SU-DHL-6 (cell line): Measurements from ENCODE around the gene LEKR1.

Experiments used
- H2AFZ ChIP-seq: fragments of 200-600 bp; sonication (generic); 2 replicates; pipeline ENCODE4 v1.6.1; 2014; ENCODE audit warnings: low read depth, mild to moderate bottlenecking, moderate library complexity, mixed read lengths, antibody characterized with exemption, low read length; ENCODE audit not compliant: severe bottlenecking
- H3F3A ChIP-seq: fragments of 200-600 bp; shearing (Covaris generic); 2 replicates; pipeline ENCODE4 v1.6.0; 2016; ENCODE audit warnings: antibody characterized with exemption, mild to moderate bottlenecking; ENCODE audit not compliant: insufficient read depth
- H3K27ac ChIP-seq: fragments of 200-600 bp; sonication (generic); 2 replicates; pipeline ENCODE4 v1.5.1; 2016; ENCODE audit warnings: low read depth, mild to moderate bottlenecking, low read length, moderate library complexity, mixed read lengths
- H3K27me3 ChIP-seq: fragments of 200-600 bp; sonication (generic), shearing (Covaris generic); 2 replicates; pipeline ENCODE4 v1.6.0; 2014; ENCODE audit warnings: mild to moderate bottlenecking, low read length
- H3K36me3 ChIP-seq: fragments of 200-600 bp; sonication (generic); 2 replicates; pipeline ENCODE4 v1.6.1; 2014; ENCODE audit warnings: mild to moderate bottlenecking, low read length, mixed read lengths
- H3K4me2 ChIP-seq: fragments of 300-600, 200-600 bp; shearing (Covaris generic), sonication (generic); 2 replicates; pipeline ENCODE4 v1.6.0; 2014; ENCODE audit warnings: low read length, low read depth, mild to moderate bottlenecking; ENCODE audit not compliant: poor library complexity, severe bottlenecking
- H3K4me3 ChIP-seq: fragments of 200-600 bp; sonication (generic); 2 replicates; pipeline ENCODE4 v1.5.1; 2014; ENCODE audit warnings: antibody characterized with exemption, low read length, mild to moderate bottlenecking, mixed read lengths; ENCODE audit not compliant: insufficient read depth, poor library complexity, severe bottlenecking
- H3K79me2 ChIP-seq: fragments of 200-600 bp; sonication (generic); 2 replicates; pipeline ENCODE4 v1.6.1; 2014; ENCODE audit warnings: mild to moderate bottlenecking, low read length, moderate library complexity; ENCODE audit not compliant: insufficient read depth
- H3K9ac ChIP-seq: fragments of 200-600 bp; sonication (generic); 2 replicates; pipeline ENCODE4 v1.7.0; 2014; ENCODE audit warnings: mild to moderate bottlenecking, low read length
- H3K9me2 ChIP-seq: fragments of 200-600 bp; sonication (generic); replicated peaks from 2 replicates; pipeline ENCODE4 v1.6.1; 2014; ENCODE audit warnings: low read length; ENCODE audit not compliant: insufficient read depth
- H3K9me3 ChIP-seq: fragments of 200-600 bp; sonication (generic); 2 replicates; pipeline ENCODE4 v1.6.1; 2014; ENCODE audit warnings: low read length, mixed read lengths; ENCODE audit not compliant: insufficient read depth
- H4K20me1 ChIP-seq: fragments of 200-600 bp; sonication (generic); 2 replicates; pipeline ENCODE4 v1.6.1; 2014; ENCODE audit warnings: low read depth, mild to moderate bottlenecking, antibody characterized with exemption, low read length, moderate library complexity, mixed read lengths
- CTCF ChIP-seq: fragments of 200-600 bp; sonication (generic); IDR thresholded peaks from one replicate; pipeline ENCODE4 v1.5.1; 2017; ENCODE audit warnings: antibody characterized with exemption, mild to moderate bottlenecking, low read length, moderate library complexity; ENCODE audit not compliant: insufficient read depth, poor library complexity, severe bottlenecking
- EZH2phosphoT487 ChIP-seq: fragments of 200-600 bp; sonication (generic), shearing (Covaris generic); conservative IDR thresholded peaks from 2 replicates; pipeline ENCODE4 v1.6.1; 2018; ENCODE audit warnings: mild to moderate bottlenecking, antibody characterized with exemption, low read length, moderate library complexity, mixed read lengths

The LEKR1 gene

GRCh38 chr3:157071744-157072525 is 245.8 kb downstream of the LEKR1 start:
- no peaks in the 10 kb centered on the region for H4K20me1 ChIP-seq
- H3K36me3 ChIP-seq = no peaks in the 10 kb centered on the region
- H3K27me3 ChIP-seq = no peaks in the 10 kb centered on the region
- no peaks in the 10 kb centered on the region for H3K79me2 ChIP-seq
- no peaks in the 10 kb centered on the region for H3F3A ChIP-seq
- no peak overlapping the region for H2AFZ ChIP-seq
- TF ChIP-seq EZH2phosphoT487 = no peak
- TF ChIP-seq CTCF = no peak
- H3K9me2 ChIP-seq = no peaks in the 10 kb centered on the region
- no peak overlapping the region for H3K9ac ChIP-seq
- H3K4me3 ChIP-seq = no peak overlapping the region
- no peak overlapping the region for H3K27ac ChIP-seq
- H3K9me3 ChIP-seq = no peaks in the 10 kb centered on the region
- no peak overlapping the region for H3K4me2 ChIP-seq

- Histone ChIP-seq H3K4me3 (no peak overlapping the region), H4K20me1 (no peaks in the 10 kb centered on the region), H3K27me3 (no peaks in the 10 kb centered on the region), H3K27ac (no peak overlapping the region), H3K36me3 (no peaks in the 10 kb centered on the region), H3K9me2 (no peaks in the 10 kb centered on the region), H3K9ac (no peak overlapping the region), H3K79me2 (no peaks in the 10 kb centered on the region), H3F3A (no peaks in the 10 kb centered on the region), H3K4me2 (no peak overlapping the region), H2AFZ (no peak overlapping the region), H3K9me3 (no peaks in the 10 kb centered on the region)
- TF ChIP-seq CTCF (no peak), EZH2phosphoT487 (no peak)
These were observed 247.7 kb downstream of the LEKR1 start for GRCh38 chr3:157073810-157074209.

- Histone ChIP-seq H3K9ac (no peak overlapping the region), H3K4me3 (no peak overlapping the region), H3K9me2 (no peaks in the 10 kb centered on the region), H3F3A (no peaks in the 10 kb centered on the region), H4K20me1 (no peaks in the 10 kb centered on the region), H3K27ac (no peak overlapping the region), H3K79me2 (no peaks in the 10 kb centered on the region), H3K4me2 (no peak overlapping the region), H3K36me3 (no peaks in the 10 kb centered on the region), H3K27me3 (no peaks in the 10 kb centered on the region), H2AFZ (no peak overlapping the region), H3K9me3 (no peaks in the 10 kb centered on the region)
- TF ChIP-seq EZH2phosphoT487 (no peak), CTCF (no peak)
These were observed 248.3 kb downstream of the LEKR1 start for GRCh38 chr3:157074490-157074889.
